ENCODE measurements around the gene CD300LG. TPM values are rescaled to one million over a fixed set of nuclear protein-coding genes. Genes with fewer than 3 reads are reported as not detected.
"Not testable (repeated sequence)": the region's sequence is repeated elsewhere in the genome, so short reads cannot be mapped to it uniquely, and the experiment has no call there.

The CD300LG gene
- polyA plus RNA-seq, 3 donors: not detected

DNA sequence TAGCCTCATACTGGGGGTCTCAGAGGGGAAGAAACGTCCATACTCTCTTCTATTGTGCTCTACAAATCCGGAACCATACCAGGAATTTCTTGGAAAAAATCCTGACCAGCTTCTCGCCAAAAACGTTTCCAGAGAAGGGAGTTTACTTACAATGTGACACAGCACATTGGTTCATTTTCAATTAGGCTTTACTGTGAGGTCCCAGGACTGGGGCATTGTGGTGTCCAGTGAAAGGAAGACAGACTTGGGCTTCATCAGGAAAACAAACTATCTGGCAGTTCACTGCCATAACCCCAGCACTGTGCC lies 45.6 kb downstream of the CD300LG start:
- no peaks in the 10 kb centered on the region for H3K27me3 ChIP-seq (ENCODE audit: control insufficient read depth in 2 of 2, insufficient read depth in 2 of 2, low read length in 2 of 2)
- no peak overlapping the region for H3K4me3 Mint-ChIP-seq
- H3K4me1 Mint-ChIP-seq: no peaks in the 10 kb centered on the region
- H2AFZ ChIP-seq (ENCODE audit: insufficient read depth, low read depth, low read length, poor library complexity, severe bottlenecking): no peak overlapping the region
- H3K36me3 Mint-ChIP-seq: no peaks in the 10 kb centered on the region
- no peak overlapping the region for H3K27ac Mint-ChIP-seq
- H4K20me1 ChIP-seq (ENCODE audit: insufficient read depth, low read length): no peaks in the 10 kb centered on the region
- no peak overlapping the region for H3K4me2 ChIP-seq (replicated peaks; ENCODE audit: extremely low read depth, low read length, poor library complexity, severe bottlenecking)
- no peak for DNase-seq
- WGBS (ENCODE audit: insufficient coverage): 79% methylated on average over 4 of the region's 4 CpGs
- peaks cover 2 to 7% (median 6%) of the 10 kb centered on the region in 3 donors for H3K27me3 Mint-ChIP-seq (ENCODE audit: low read depth in 3 of 3)
- no peak overlapping the region for H3K27ac ChIP-seq (ENCODE audit: low read depth in 1 of 2, low read length in 2 of 2)
- TF ChIP-seq, protein P1, sequence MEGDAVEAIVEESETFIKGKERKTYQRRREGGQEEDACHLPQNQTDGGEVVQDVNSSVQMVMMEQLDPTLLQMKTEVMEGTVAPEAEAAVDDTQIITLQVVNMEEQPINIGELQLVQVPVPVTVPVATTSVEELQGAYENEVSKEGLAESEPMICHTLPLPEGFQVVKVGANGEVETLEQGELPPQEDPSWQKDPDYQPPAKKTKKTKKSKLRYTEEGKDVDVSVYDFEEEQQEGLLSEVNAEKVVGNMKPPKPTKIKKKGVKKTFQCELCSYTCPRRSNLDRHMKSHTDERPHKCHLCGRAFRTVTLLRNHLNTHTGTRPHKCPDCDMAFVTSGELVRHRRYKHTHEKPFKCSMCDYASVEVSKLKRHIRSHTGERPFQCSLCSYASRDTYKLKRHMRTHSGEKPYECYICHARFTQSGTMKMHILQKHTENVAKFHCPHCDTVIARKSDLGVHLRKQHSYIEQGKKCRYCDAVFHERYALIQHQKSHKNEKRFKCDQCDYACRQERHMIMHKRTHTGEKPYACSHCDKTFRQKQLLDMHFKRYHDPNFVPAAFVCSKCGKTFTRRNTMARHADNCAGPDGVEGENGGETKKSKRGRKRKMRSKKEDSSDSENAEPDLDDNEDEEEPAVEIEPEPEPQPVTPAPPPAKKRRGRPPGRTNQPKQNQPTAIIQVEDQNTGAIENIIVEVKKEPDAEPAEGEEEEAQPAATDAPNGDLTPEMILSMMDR (IDR thresholded peaks at IDR 0.05): no peak
- H3K4me1 ChIP-seq (ENCODE audit: control insufficient read depth in 1 of 2, insufficient read depth in 2 of 2, low read length in 2 of 2): no peaks in the 10 kb centered on the region
- intact Hi-C loops (cut with micrococcal nuclease): no loop called here
- H3K4me3 ChIP-seq (replicated peaks in 1 of 3; ENCODE audit: low read depth in 2 of 3, low read length in 3 of 3): no peak overlapping the region
- H3K9me3 ChIP-seq (replicated peaks in 1 of 2; ENCODE audit: control insufficient read depth in 1 of 2, insufficient read depth in 1 of 2, low read length in 2 of 2): no peaks in the 10 kb centered on the region
- H3K36me3 ChIP-seq (replicated peaks in 1 of 2; ENCODE audit: control insufficient read depth in 1 of 2, insufficient read depth in 2 of 2, low read length in 2 of 2): no peaks in the 10 kb centered on the region
- H3K9ac ChIP-seq (ENCODE audit: insufficient read depth, low read length, poor library complexity, severe bottlenecking): no peak overlapping the region
- no peaks in the 10 kb centered on the region for H3K79me2 ChIP-seq (ENCODE audit: insufficient read depth, low read length)
- H3K9me3 Mint-ChIP-seq: no peaks in the 10 kb centered on the region

DNA sequence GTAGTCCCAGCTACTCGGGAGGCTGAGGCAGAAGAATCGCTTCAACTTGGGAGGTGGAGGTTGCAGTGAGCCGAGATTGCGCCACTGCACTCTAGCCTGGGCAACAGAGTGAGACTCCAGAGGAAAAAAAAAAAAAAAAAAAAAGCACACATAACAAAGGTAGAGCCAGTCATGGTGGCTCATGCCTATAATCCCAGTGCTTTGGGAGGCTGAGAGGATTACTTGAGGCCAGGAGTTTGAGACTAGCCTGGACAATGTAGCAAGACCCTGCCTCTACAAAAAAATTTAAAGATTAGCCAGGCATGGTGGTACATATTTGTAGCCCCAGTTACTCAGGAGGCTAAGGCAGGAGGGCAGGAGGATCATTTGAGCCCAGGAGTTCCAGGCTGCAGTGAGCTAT lies 47.5 kb downstream of the CD300LG start:
- H3K4me1 Mint-ChIP-seq; H3K27me3 Mint-ChIP-seq (ENCODE audit: low read depth in 3 of 3); DNase-seq; H3K4me2 ChIP-seq (replicated peaks; ENCODE audit: extremely low read depth, low read length, poor library complexity, severe bottlenecking); H3K27ac Mint-ChIP-seq; H4K20me1 ChIP-seq (ENCODE audit: insufficient read depth, low read length); H3K4me3 ChIP-seq (replicated peaks in 1 of 3; ENCODE audit: low read depth in 2 of 3, low read length in 3 of 3); H3K9me3 ChIP-seq (replicated peaks in 1 of 2; ENCODE audit: control insufficient read depth in 1 of 2, insufficient read depth in 1 of 2, low read length in 2 of 2); H3K9me3 Mint-ChIP-seq; intact Hi-C loops (cut with micrococcal nuclease); H3K4me1 ChIP-seq (ENCODE audit: control insufficient read depth in 1 of 2, insufficient read depth in 2 of 2, low read length in 2 of 2); H3K9ac ChIP-seq (ENCODE audit: insufficient read depth, low read length, poor library complexity, severe bottlenecking); H3K4me3 Mint-ChIP-seq; H3K79me2 ChIP-seq (ENCODE audit: insufficient read depth, low read length); H3K27me3 ChIP-seq (ENCODE audit: control insufficient read depth in 2 of 2, insufficient read depth in 2 of 2, low read length in 2 of 2); H3K36me3 ChIP-seq (replicated peaks in 1 of 2; ENCODE audit: control insufficient read depth in 1 of 2, insufficient read depth in 2 of 2, low read length in 2 of 2); H3K27ac ChIP-seq (ENCODE audit: low read depth in 1 of 2, low read length in 2 of 2); H2AFZ ChIP-seq (ENCODE audit: insufficient read depth, low read depth, low read length, poor library complexity, severe bottlenecking); H3K36me3 Mint-ChIP-seq: not testable (repeated sequence)
- WGBS (ENCODE audit: insufficient coverage): no CpG with 5 or more reads among the region's 4 CpGs
